Astrocyte (in vitro differentiated cells and primary cell): Measurements from ENCODE around the gene STAG2. TPM values are rescaled to one million over a fixed set of nuclear protein-coding genes. Genes with fewer than 3 reads are reported as not detected.

Experiments
- DNase-seq: peaks from one replicate; pipeline ENCODE4 v3.0.0-alpha.2; 2010; ENCODE audit warnings: low read depth
- FAIRE-seq: peaks from 2 replicates; lab custom pipeline; 2011; peaks lifted over from hg19 to GRCh38; lab: Jason Lieb, UNC
- H2AFZ ChIP-seq: 2 replicates; pipeline ENCODE4 v1.6.0; 2012; ENCODE audit warnings: low read depth, low read length, inconsistent platforms
- H3K27ac ChIP-seq: 2 replicates; pipeline ENCODE4 v1.5.1; 2011; ENCODE audit warnings: low read depth, low read length, inconsistent platforms
- H3K27me3 ChIP-seq: 2 replicates; pipeline ENCODE4 v1.6.0; 2011; ENCODE audit warnings: low read length, inconsistent platforms; ENCODE audit not compliant: insufficient read depth
- H3K36me3 ChIP-seq: 2 replicates; pipeline ENCODE4 v1.5.1; 2011; ENCODE audit warnings: low read length, inconsistent platforms; ENCODE audit not compliant: insufficient read depth
- H3K4me1 ChIP-seq: 2 replicates; pipeline ENCODE4 v1.5.1; 2011; ENCODE audit warnings: low read length, inconsistent platforms; ENCODE audit not compliant: insufficient read depth
- H3K4me2 ChIP-seq: 2 replicates; pipeline ENCODE4 v1.6.0; 2012; ENCODE audit warnings: low read length, inconsistent platforms
- H3K4me3 ChIP-seq: 2 replicates; pipeline ENCODE4 v1.5.1; 2011; ENCODE audit warnings: low read depth, mild to moderate bottlenecking, low read length, inconsistent platforms; ENCODE audit not compliant: insufficient read depth
- H3K79me2 ChIP-seq: 2 replicates; pipeline ENCODE4 v1.6.0; 2012; ENCODE audit warnings: mild to moderate bottlenecking, low read length, inconsistent platforms; ENCODE audit not compliant: insufficient read depth
- H3K9ac ChIP-seq: 2 replicates; pipeline ENCODE4 v1.6.0; 2012; ENCODE audit warnings: mild to moderate bottlenecking, low read length, inconsistent platforms
- H3K9me3 ChIP-seq: 2 replicates; pipeline ENCODE4 v1.5.1; 2012; ENCODE audit warnings: low read depth, mild to moderate bottlenecking, low read length, inconsistent platforms; ENCODE audit not compliant: insufficient read depth
- H4K20me1 ChIP-seq: 2 replicates; pipeline ENCODE4 v1.6.0; 2012; ENCODE audit warnings: low read length, inconsistent platforms; ENCODE audit not compliant: insufficient read depth
- H3K27ac Mint-ChIP-seq: one replicate; pipeline ENCODE4 v1.8.0; 2021; ENCODE audit warnings: mild to moderate bottlenecking, mixed read lengths; ENCODE audit not compliant: unreplicated experiment
- H3K27me3 Mint-ChIP-seq: one replicate; pipeline ENCODE4 v1.8.0; 2021; ENCODE audit warnings: low read depth, mixed read lengths; ENCODE audit not compliant: unreplicated experiment
- H3K36me3 Mint-ChIP-seq: one replicate; pipeline ENCODE4 v1.8.0; 2021; ENCODE audit warnings: low read depth, mixed read lengths; ENCODE audit not compliant: unreplicated experiment
- H3K4me1 Mint-ChIP-seq: one replicate; pipeline ENCODE4 v1.8.0; 2021; ENCODE audit warnings: low read depth, mixed read lengths; ENCODE audit not compliant: unreplicated experiment
- H3K4me3 Mint-ChIP-seq: one replicate; pipeline ENCODE4 v1.8.0; 2021; ENCODE audit warnings: mild to moderate bottlenecking, moderate library complexity, mixed read lengths; ENCODE audit not compliant: unreplicated experiment
- H3K9me3 Mint-ChIP-seq: one replicate; pipeline ENCODE4 v1.8.0; 2021; ENCODE audit warnings: mild to moderate bottlenecking, mixed read lengths; ENCODE audit not compliant: unreplicated experiment
- CTCF ChIP-seq: IDR thresholded peaks from 2 replicates; pipeline ENCODE4 v1.5.1; 2011; ENCODE audit warnings: low read depth, mild to moderate bottlenecking, inconsistent platforms, low read length, moderate library complexity; ENCODE audit not compliant: insufficient read depth
- EZH2 ChIP-seq: IDR thresholded peaks from 2 replicates; pipeline ENCODE4 v1.6.1; 2012; ENCODE audit warnings: mild to moderate bottlenecking, low read length, inconsistent platforms; ENCODE audit not compliant: insufficient read depth
- total RNA-seq: library from RNA; stranded (reverse); gene quantifications from 2 replicates; pipeline ENCODE4 v1.2.1, GENCODE V29; 2021

STAG2 gene
- total RNA-seq, 1 donor from 2014 or later: 51.2 TPM

GRCh38 chrX:124001581-124001980, 40.1 kb downstream of the STAG2 start:
- Histone ChIP-seq H3K4me3 (no peak overlapping the region), H4K20me1 (peaks cover 46% of the 10 kb centered on the region), H3K36me3 (no peaks in the 10 kb centered on the region), H3K79me2 (peaks cover 83% of the 10 kb centered on the region), H3K4me2 (no peak overlapping the region), H3K9me3 (no peaks in the 10 kb centered on the region), H3K27ac (no peak overlapping the region), H2AFZ (no peak overlapping the region), H3K27me3 (no peaks in the 10 kb centered on the region), H3K4me1 (no peaks in the 10 kb centered on the region), H3K9ac (no peak overlapping the region)
- Mint-ChIP-seq H3K4me3 (no peak overlapping the region), H3K9me3 (no peaks in the 10 kb centered on the region), H3K27ac (no peak overlapping the region), H3K4me1 (no peaks in the 10 kb centered on the region), H3K27me3 (no peaks in the 10 kb centered on the region), H3K36me3 (no peaks in the 10 kb centered on the region)
- no peak for TF ChIP-seq EZH2
- TF ChIP-seq CTCF: no peak
- DNase-seq (no peak), FAIRE-seq (peak; percentile 80)

- FAIRE-seq (peak; percentile 85), DNase-seq (no peak)
- Mint-ChIP-seq H3K27me3 (no peaks in the 10 kb centered on the region), H3K4me1 (peaks cover 2% of the 10 kb centered on the region), H3K9me3 (no peaks in the 10 kb centered on the region), H3K27ac (no peak overlapping the region), H3K36me3 (no peaks in the 10 kb centered on the region), H3K4me3 (no peak overlapping the region)
- no peak for TF ChIP-seq CTCF
- H3K27ac ChIP-seq: no peak overlapping the region
- H3K4me2 ChIP-seq: no peak overlapping the region
- peaks cover 81% of the 10 kb centered on the region for H3K79me2 ChIP-seq
- no peak overlapping the region for H3K9ac ChIP-seq
- peaks cover 51% of the 10 kb centered on the region for H4K20me1 ChIP-seq
- H2AFZ ChIP-seq: no peak overlapping the region
- no peak overlapping the region for H3K4me3 ChIP-seq
- no peaks in the 10 kb centered on the region for H3K9me3 ChIP-seq
- H3K4me1 ChIP-seq: no peaks in the 10 kb centered on the region
- H3K36me3 ChIP-seq: no peaks in the 10 kb centered on the region
- no peaks in the 10 kb centered on the region for H3K27me3 ChIP-seq
Measured at GRCh38 chrX:124005228-124005627, 43.7 kb downstream of the STAG2 start.

DNA sequence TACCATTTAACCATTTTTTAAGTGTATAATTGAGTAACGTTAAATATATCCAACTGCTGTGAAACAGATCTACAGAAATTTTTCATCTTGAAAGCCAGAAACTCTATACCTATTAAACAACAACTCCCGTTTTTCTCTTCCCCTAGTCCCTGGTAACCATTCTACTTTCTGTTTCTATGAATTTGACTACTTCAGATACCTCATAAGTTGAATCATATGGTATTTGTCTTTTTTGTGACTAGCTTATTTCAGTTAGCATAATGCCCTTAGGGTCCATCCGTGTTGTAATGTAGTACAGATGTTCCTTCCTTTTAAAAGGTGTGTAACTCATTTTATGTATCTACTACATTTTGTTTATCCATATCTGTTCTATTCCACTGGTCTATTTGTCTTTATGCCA, 48.7 kb downstream of the STAG2 start:
- Histone ChIP-seq H4K20me1 (peaks cover 54% of the 10 kb centered on the region), H3K27ac (no peak overlapping the region), H3K9ac (no peak overlapping the region), H3K79me2 (peaks cover 90% of the 10 kb centered on the region), H3K36me3 (no peaks in the 10 kb centered on the region), H3K9me3 (no peaks in the 10 kb centered on the region), H3K4me2 (no peak overlapping the region), H3K4me1 (no peaks in the 10 kb centered on the region), H3K4me3 (no peak overlapping the region), H2AFZ (no peak overlapping the region), H3K27me3 (no peaks in the 10 kb centered on the region)
- Mint-ChIP-seq H3K27ac (no peak overlapping the region), H3K9me3 (no peaks in the 10 kb centered on the region), H3K27me3 (no peaks in the 10 kb centered on the region), H3K36me3 (no peaks in the 10 kb centered on the region), H3K4me1 (peaks cover 8% of the 10 kb centered on the region), H3K4me3 (no peak overlapping the region)
- DNase-seq (no peak), FAIRE-seq (no peak)
- no peak for TF ChIP-seq CTCF
